ENCODE measurements around the gene FMNL2. TPM values are rescaled to one million over a fixed set of nuclear protein-coding genes. Genes with fewer than 3 reads are reported as not detected.
A peak's percentile ranks its signal among the peaks of the same experiment; 100 is the strongest.

Gene FMNL2
- total RNA-seq, 1 experiment from 2014 or later, result 33.6 TPM

GRCh38 chr2:152432206-152432653 is 97.3 kb downstream of the FMNL2 start:
- DNase-seq, result no peak
- Mint-ChIP-seq H3K4me3 (peak overlapping the region in 1 of 2 experiments; percentile 0; a peak in 1 of 5 replicates), H3K27ac (peak overlapping the region in 1 of 3 experiments; percentile 37; a peak in 1 of 7 replicates), H3K36me3 (ENCODE audit: insufficient read depth in 1 of 3, low read depth in 3 of 3) (no peaks in the 10 kb centered on the region), H3K4me1 (peaks cover 66 to 78% of the 10 kb centered on the region in 2 experiments), H3K27me3 (ENCODE audit: low read depth) (no peaks in the 10 kb centered on the region), H3K9me3 (no peaks in the 10 kb centered on the region)
- Histone ChIP-seq H3K14ac (ENCODE audit: insufficient read depth, low read length) (no peak overlapping the region), H3K18ac (ENCODE audit: insufficient read length, low read depth, low read length) (no peak overlapping the region), H2AK5ac (ENCODE audit: insufficient read length, low read length) (no peak overlapping the region), H3K23me2 (ENCODE audit: insufficient read length, low read depth, low read length, poor library complexity, severe bottlenecking) (no peaks in the 10 kb centered on the region), H3K79me1 (ENCODE audit: insufficient read depth, low read depth, low read length, poor library complexity, severe bottlenecking) (peaks cover 11% of the 10 kb centered on the region), H4K91ac (ENCODE audit: insufficient read length, low read depth, low read length) (no peak overlapping the region), H3K56ac (ENCODE audit: insufficient read length, low read depth, low read length) (no peak overlapping the region), H4K5ac (ENCODE audit: insufficient read length, low read depth, low read length) (no peak overlapping the region), H4K8ac (replicated peaks; ENCODE audit: insufficient read length, low read depth, low read length) (no peak overlapping the region), H2BK12ac (ENCODE audit: insufficient read length, low read depth, low read length) (no peak overlapping the region), H3K4me1 (ENCODE audit: insufficient read depth, low read length) (peaks cover 17% of the 10 kb centered on the region), H3K4me2 (ENCODE audit: insufficient read depth, insufficient read length, low read length) (no peak overlapping the region), H3K23ac (ENCODE audit: insufficient read length, low read depth, low read length) (no peak overlapping the region), H4K20me1 (ENCODE audit: control insufficient read depth, insufficient read depth, insufficient read length) (no peaks in the 10 kb centered on the region), H3K27ac (ENCODE audit: insufficient read length, low read depth, low read length) (no peak overlapping the region), H3K4ac (ENCODE audit: low read depth, low read length) (no peak overlapping the region), H3K79me2 (ENCODE audit: insufficient read depth, low read length) (peaks cover 6% of the 10 kb centered on the region; the same call in 1 of the 2 replicates), H3K9me3 (ENCODE audit: control insufficient read depth, low read depth, low read length) (no peaks in the 10 kb centered on the region), H2BK120ac (ENCODE audit: low read depth, low read length, poor library complexity, severe bottlenecking) (no peak overlapping the region), H2AFZ (ENCODE audit: low read length) (no peak overlapping the region), H2BK20ac (ENCODE audit: low read depth, low read length, poor library complexity, severe bottlenecking) (no peak overlapping the region), H2BK5ac (ENCODE audit: insufficient read length, low read length) (no peak overlapping the region), H2BK15ac (ENCODE audit: low read depth, low read length) (no peak overlapping the region), H3K9ac (ENCODE audit: extremely low read depth, insufficient read length, low read length) (no peak overlapping the region), H3K27me3 (ENCODE audit: insufficient read depth, low read length) (no peaks in the 10 kb centered on the region), H3T11ph (ENCODE audit: low read length) (no peak overlapping the region)
- WGBS (ENCODE audit: extremely low coverage, insufficient read length, low lambda C conversion rate), result no CpG with 5 or more reads among the region's 3 CpGs
- no peak for TF ChIP-seq CTCF (conservative IDR thresholded peaks at IDR 0.05)

Measured in H9 (cell line).